HL-60 (cell line): ENCODE measurements around the gene PARP1.

Source experiments
- GABPA ChIP-seq: IDR thresholded peaks from 2 replicates; pipeline ENCODE4 v1.6.1; 2012; ENCODE audit warnings: low read depth
- POLR2AphosphoS5 ChIP-seq: IDR thresholded peaks from 2 replicates; pipeline ENCODE4 v1.6.1; 2012; ENCODE audit warnings: low read depth
- SPI1 ChIP-seq: IDR thresholded peaks from 2 replicates; pipeline ENCODE4 v1.6.1; 2012; ENCODE audit warnings: low read depth, mild to moderate bottlenecking, borderline replicate concordance
- TF ChIP-seq, protein P1 (sequence below): IDR thresholded peaks from one replicate; pipeline ENCODE4 v1.5.1; 2011; ENCODE audit warnings: low read length, control low read depth, inconsistent platforms; ENCODE audit not compliant: insufficient read depth
- TF ChIP-seq, protein P2 (sequence below): IDR thresholded peaks from 2 replicates; pipeline ENCODE4 v1.6.1; 2012; ENCODE audit warnings: low read depth; ENCODE audit not compliant: insufficient replicate concordance

DNA sequence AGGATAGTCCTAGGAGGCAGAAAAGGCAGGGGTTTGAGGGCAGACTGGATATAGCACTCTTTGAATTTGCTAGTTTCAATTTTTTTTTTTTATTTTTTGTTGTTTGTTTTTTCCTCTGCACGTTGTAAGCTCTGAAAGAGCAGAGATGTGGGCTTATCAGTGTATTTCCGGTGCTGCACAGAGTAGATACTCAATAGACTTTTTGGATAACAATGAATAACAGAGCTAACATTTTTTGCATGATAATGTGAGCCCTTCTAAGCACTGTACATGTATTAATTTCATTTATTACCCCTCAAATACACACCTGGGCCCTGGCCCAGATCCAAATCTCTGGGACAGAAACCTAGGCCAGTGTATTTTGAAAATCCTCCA, 17.1 kb upstream of the PARP1 start:
- TF ChIP-seq, protein P1, sequence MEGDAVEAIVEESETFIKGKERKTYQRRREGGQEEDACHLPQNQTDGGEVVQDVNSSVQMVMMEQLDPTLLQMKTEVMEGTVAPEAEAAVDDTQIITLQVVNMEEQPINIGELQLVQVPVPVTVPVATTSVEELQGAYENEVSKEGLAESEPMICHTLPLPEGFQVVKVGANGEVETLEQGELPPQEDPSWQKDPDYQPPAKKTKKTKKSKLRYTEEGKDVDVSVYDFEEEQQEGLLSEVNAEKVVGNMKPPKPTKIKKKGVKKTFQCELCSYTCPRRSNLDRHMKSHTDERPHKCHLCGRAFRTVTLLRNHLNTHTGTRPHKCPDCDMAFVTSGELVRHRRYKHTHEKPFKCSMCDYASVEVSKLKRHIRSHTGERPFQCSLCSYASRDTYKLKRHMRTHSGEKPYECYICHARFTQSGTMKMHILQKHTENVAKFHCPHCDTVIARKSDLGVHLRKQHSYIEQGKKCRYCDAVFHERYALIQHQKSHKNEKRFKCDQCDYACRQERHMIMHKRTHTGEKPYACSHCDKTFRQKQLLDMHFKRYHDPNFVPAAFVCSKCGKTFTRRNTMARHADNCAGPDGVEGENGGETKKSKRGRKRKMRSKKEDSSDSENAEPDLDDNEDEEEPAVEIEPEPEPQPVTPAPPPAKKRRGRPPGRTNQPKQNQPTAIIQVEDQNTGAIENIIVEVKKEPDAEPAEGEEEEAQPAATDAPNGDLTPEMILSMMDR: no peak
- TF ChIP-seq POLR2AphosphoS5 (no peak), GABPA (no peak), SPI1 (no peak)
- TF ChIP-seq, protein P2, sequence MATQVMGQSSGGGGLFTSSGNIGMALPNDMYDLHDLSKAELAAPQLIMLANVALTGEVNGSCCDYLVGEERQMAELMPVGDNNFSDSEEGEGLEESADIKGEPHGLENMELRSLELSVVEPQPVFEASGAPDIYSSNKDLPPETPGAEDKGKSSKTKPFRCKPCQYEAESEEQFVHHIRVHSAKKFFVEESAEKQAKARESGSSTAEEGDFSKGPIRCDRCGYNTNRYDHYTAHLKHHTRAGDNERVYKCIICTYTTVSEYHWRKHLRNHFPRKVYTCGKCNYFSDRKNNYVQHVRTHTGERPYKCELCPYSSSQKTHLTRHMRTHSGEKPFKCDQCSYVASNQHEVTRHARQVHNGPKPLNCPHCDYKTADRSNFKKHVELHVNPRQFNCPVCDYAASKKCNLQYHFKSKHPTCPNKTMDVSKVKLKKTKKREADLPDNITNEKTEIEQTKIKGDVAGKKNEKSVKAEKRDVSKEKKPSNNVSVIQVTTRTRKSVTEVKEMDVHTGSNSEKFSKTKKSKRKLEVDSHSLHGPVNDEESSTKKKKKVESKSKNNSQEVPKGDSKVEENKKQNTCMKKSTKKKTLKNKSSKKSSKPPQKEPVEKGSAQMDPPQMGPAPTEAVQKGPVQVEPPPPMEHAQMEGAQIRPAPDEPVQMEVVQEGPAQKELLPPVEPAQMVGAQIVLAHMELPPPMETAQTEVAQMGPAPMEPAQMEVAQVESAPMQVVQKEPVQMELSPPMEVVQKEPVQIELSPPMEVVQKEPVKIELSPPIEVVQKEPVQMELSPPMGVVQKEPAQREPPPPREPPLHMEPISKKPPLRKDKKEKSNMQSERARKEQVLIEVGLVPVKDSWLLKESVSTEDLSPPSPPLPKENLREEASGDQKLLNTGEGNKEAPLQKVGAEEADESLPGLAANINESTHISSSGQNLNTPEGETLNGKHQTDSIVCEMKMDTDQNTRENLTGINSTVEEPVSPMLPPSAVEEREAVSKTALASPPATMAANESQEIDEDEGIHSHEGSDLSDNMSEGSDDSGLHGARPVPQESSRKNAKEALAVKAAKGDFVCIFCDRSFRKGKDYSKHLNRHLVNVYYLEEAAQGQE: no peak
